HepG2 (cell line): Measurements from ENCODE around the gene CIBAR2. TPM values are rescaled to one million over a fixed set of nuclear protein-coding genes. Genes with fewer than 3 reads are reported as not detected.
A peak's percentile ranks its signal among the peaks of the same experiment; 100 is the strongest.

ENCODE experiments used
- ARHGAP35 ChIP-seq: sonication (generic); formaldehyde crosslinking; IDR thresholded peaks from 2 replicates; pipeline ENCODE4 v1.9.0; 2022; ENCODE audit warnings: mild to moderate bottlenecking, inconsistent platforms, moderate library complexity, missing genetic modification reagents, borderline replicate concordance
- ATAD3A ChIP-seq: sonication (generic); formaldehyde crosslinking; IDR thresholded peaks from 2 replicates; pipeline ENCODE4 v1.4.0; 2020; ENCODE audit warnings: missing genetic modification reagents
- EHMT2 ChIP-seq: fragments of 200-600 bp; sonication (generic); IDR thresholded peaks from 2 replicates; pipeline ENCODE4 v1.7.0; 2017; ENCODE audit warnings: antibody characterized with exemption, low read depth, low read length, borderline replicate concordance
- GATA4 ChIP-seq: sonication (generic); IDR thresholded peaks from 2 replicates; pipeline ENCODE4 v1.6.1; 2016; ENCODE audit warnings: antibody characterized with exemption, low read depth, borderline replicate concordance
- HNRNPK ChIP-seq: fragments of 200-400 bp; formaldehyde crosslinking; IDR thresholded peaks from 2 replicates; pipeline ENCODE4 v1.6.1; 2018; ENCODE audit warnings: low read length, low read depth, moderate library complexity, mild to moderate bottlenecking; ENCODE audit not compliant: poor library complexity, severe bottlenecking
- HOXA5 ChIP-seq: sonication (generic); formaldehyde crosslinking; IDR thresholded peaks from 2 replicates; pipeline ENCODE4 v1.4.0; 2020; ENCODE audit warnings: missing genetic modification reagents
- IKZF5 ChIP-seq: IDR thresholded peaks from 2 replicates; pipeline ENCODE4 v1.6.1; 2018; ENCODE audit warnings: missing genetic modification reagents, mild to moderate bottlenecking, missing compliant biosample characterization
- KDM5A ChIP-seq: fragments of 200-600 bp; sonication (generic); IDR thresholded peaks from 2 replicates; pipeline ENCODE4 v1.7.0; 2018; ENCODE audit warnings: antibody characterized with exemption, mild to moderate bottlenecking, low read length, borderline replicate concordance
- KLF6 ChIP-seq: IDR thresholded peaks from 2 replicates; pipeline ENCODE4 v1.8.0; 2016; ENCODE audit warnings: missing biosample characterization, missing genetic modification reagents
- MLX ChIP-seq: IDR thresholded peaks from 2 replicates; pipeline ENCODE4 v1.6.1; 2016
- NCOA2 ChIP-seq: sonication (generic); formaldehyde crosslinking; IDR thresholded peaks from 2 replicates; pipeline ENCODE4 v1.8.0; 2022; ENCODE audit warnings: inconsistent platforms
- POLR2A ChIP-seq, 2 experiments: IDR thresholded peaks; 2 replicates each; pipeline ENCODE4 v1.6.1; 2011; ENCODE audit warnings: low read depth in 2 of 2, low read length in 2 of 2, mild to moderate bottlenecking in 1 of 2, moderate library complexity in 1 of 2; ENCODE audit not compliant: insufficient read depth in 1 of 2
- RXRB ChIP-seq: IDR thresholded peaks from 2 replicates; pipeline ENCODE4 v1.6.1; 2016; ENCODE audit warnings: borderline replicate concordance, missing genetic modification reagents, missing compliant biosample characterization
- SP1 ChIP-seq, 2 experiments: fragments of 450-650 bp in 1 of 2; sonication (generic) in 1 of 2; formaldehyde crosslinking in 1 of 2; IDR thresholded peaks; 2 replicates each; pipeline versions ENCODE4 v1.4.0 to v1.6.1; 2016 to 2020; ENCODE audit warnings: missing genetic modification reagents in 1 of 2
- SSRP1 ChIP-seq: IDR thresholded peaks from 2 replicates; pipeline ENCODE4 v1.6.1; 2016; ENCODE audit warnings: control low read depth
- TBL1XR1 ChIP-seq: fragments of 150-350 bp; IDR thresholded peaks from 2 replicates; pipeline ENCODE4 v1.6.1; 2014; ENCODE audit warnings: borderline replicate concordance, low read length; ENCODE audit not compliant: partially characterized antibody
- ZFYVE20 ChIP-seq: sonication (generic); formaldehyde crosslinking; IDR thresholded peaks from 2 replicates; pipeline ENCODE4 v1.8.0; 2023; ENCODE audit warnings: low read depth, mild to moderate bottlenecking, moderate library complexity, missing genetic modification reagents, borderline replicate concordance
- ZNF274 ChIP-seq: sonication (generic); formaldehyde crosslinking; IDR thresholded peaks from 2 replicates; pipeline ENCODE4 v1.5.1; 2020; ENCODE audit warnings: mild to moderate bottlenecking, missing genetic modification reagents
- ZNF546 ChIP-seq: sonication (generic); formaldehyde crosslinking; conservative IDR thresholded peaks from 2 replicates; pipeline ENCODE4 v1.8.1; 2023; ENCODE audit warnings: mild to moderate bottlenecking, missing genetic modification reagents
- ZNF605 ChIP-seq: sonication (generic); formaldehyde crosslinking; IDR thresholded peaks from 2 replicates; pipeline ENCODE4 v1.8.0; 2022; ENCODE audit warnings: mild to moderate bottlenecking, missing genetic modification reagents
- polyA plus RNA-seq, 8 experiments: library from polyadenylated mRNA; depleted of rRNA in 3 of 8; stranded (reverse) in 7 of 8; unstranded in 1 of 8; fragments of >200 nt; fragmentation: Illumina TruSeq in 4 of 8; extraction: Trizol in 4 of 8; gene quantifications; 2 replicates each; pipeline versions ENCODE4 v1.2.1 to v1.2.3, GENCODE V29; 2011 to 2016; ENCODE audit warnings: low read depth in 4 of 8, missing spikeins in 1 of 8, mixed read lengths in 1 of 8; ENCODE audit not compliant: insufficient read depth in 1 of 8
- total RNA-seq, 5 experiments: library from RNA; depleted of rRNA; stranded (reverse); fragments of >200 nt; fragmentation: Illumina TruSeq; extraction: Trizol; gene quantifications; 2 replicates each; pipeline ENCODE4 v1.2.3, GENCODE V29; 2016; ENCODE audit warnings: low read depth in 1 of 5
- TF ChIP-seq, protein P1 (sequence below), 2 experiments: sonication (generic) in 1 of 2; formaldehyde crosslinking in 1 of 2; IDR thresholded peaks; 2 replicates each; pipeline versions ENCODE4 v1.5.1 to v1.6.1; 2011 to 2020; ENCODE audit warnings: borderline replicate concordance in 1 of 2, low read depth in 1 of 2, low read length in 1 of 2, mild to moderate bottlenecking in 1 of 2, missing genetic modification reagents in 1 of 2, moderate library complexity in 1 of 2
- TF ChIP-seq, protein P2 (sequence below): sonication (generic); formaldehyde crosslinking; IDR thresholded peaks from 2 replicates; pipeline ENCODE4; 2020; ENCODE audit warnings: missing genetic modification reagents, mild to moderate bottlenecking, borderline replicate concordance

CIBAR2 gene
- total and polyA plus RNA-seq, 2 of the 13 experiments (the other 11 are each of a cell fraction or from before 2014, with no cell fraction given), result not detected

GRCh38 chr16:85151603-85152413 lies 39.5 kb upstream of the CIBAR2 start (continued):
- TF ChIP-seq, protein P1, sequence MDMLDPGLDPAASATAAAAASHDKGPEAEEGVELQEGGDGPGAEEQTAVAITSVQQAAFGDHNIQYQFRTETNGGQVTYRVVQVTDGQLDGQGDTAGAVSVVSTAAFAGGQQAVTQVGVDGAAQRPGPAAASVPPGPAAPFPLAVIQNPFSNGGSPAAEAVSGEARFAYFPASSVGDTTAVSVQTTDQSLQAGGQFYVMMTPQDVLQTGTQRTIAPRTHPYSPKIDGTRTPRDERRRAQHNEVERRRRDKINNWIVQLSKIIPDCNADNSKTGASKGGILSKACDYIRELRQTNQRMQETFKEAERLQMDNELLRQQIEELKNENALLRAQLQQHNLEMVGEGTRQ (IDR thresholded peaks at IDR 0.05; ENCODE audit: low read depth, low read length), result no peak
- TF ChIP-seq, protein P1 (CRISPR knock-in tag; IDR thresholded peaks at IDR 0.05; ENCODE audit: borderline replicate concordance), result no peak
- no peak for TF ChIP-seq NCOA2 (CRISPR knock-in tag)
- TF ChIP-seq ZNF605, result no peak
- no peak for TF ChIP-seq HOXA5
- TF ChIP-seq KLF6 (CRISPR knock-in tag), result no peak
- no peak for TF ChIP-seq KDM5A
- TF ChIP-seq GATA4, result no peak
- TF ChIP-seq SP1 (IDR thresholded peaks at IDR 0.05), result no peak
- no peak for TF ChIP-seq SP1 (CRISPR knock-in tag; IDR thresholded peaks at IDR 0.05)
- TF ChIP-seq ATAD3A, result no peak
- no peak for TF ChIP-seq TBL1XR1
- no peak for TF ChIP-seq POLR2A (IDR thresholded peaks at IDR 0.05; ENCODE audit: insufficient read depth in 1 of 2, low read depth in 2 of 2, low read length in 2 of 2)
- no peak for TF ChIP-seq ZFYVE20
- TF ChIP-seq IKZF5 (CRISPR knock-in tag), result 0 out of 2 replicates have a peak, but pooled peaks have one; percentile 13
- TF ChIP-seq SSRP1 (CRISPR knock-in tag), result no peak
- TF ChIP-seq HNRNPK, result no peak
- no peak for TF ChIP-seq ARHGAP35 (CRISPR knock-in tag)
- peak; percentile 58; the same call in 1 of the 2 replicates for TF ChIP-seq RXRB (CRISPR knock-in tag)
- no peak for TF ChIP-seq MLX
- TF ChIP-seq ZNF274, result no peak
- TF ChIP-seq, protein P2, sequence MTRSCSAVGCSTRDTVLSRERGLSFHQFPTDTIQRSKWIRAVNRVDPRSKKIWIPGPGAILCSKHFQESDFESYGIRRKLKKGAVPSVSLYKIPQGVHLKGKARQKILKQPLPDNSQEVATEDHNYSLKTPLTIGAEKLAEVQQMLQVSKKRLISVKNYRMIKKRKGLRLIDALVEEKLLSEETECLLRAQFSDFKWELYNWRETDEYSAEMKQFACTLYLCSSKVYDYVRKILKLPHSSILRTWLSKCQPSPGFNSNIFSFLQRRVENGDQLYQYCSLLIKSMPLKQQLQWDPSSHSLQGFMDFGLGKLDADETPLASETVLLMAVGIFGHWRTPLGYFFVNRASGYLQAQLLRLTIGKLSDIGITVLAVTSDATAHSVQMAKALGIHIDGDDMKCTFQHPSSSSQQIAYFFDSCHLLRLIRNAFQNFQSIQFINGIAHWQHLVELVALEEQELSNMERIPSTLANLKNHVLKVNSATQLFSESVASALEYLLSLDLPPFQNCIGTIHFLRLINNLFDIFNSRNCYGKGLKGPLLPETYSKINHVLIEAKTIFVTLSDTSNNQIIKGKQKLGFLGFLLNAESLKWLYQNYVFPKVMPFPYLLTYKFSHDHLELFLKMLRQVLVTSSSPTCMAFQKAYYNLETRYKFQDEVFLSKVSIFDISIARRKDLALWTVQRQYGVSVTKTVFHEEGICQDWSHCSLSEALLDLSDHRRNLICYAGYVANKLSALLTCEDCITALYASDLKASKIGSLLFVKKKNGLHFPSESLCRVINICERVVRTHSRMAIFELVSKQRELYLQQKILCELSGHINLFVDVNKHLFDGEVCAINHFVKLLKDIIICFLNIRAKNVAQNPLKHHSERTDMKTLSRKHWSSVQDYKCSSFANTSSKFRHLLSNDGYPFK (CRISPR knock-in tag), result peak; percentile 23; the same call in 1 of the 2 replicates
- no peak for TF ChIP-seq ZNF546
- no peak for TF ChIP-seq EHMT2
